Measurements from ENCODE around the gene USP25. TPM values are rescaled to one million over a fixed set of nuclear protein-coding genes. Genes with fewer than 3 reads are reported as not detected.
A peak's percentile ranks its signal among the peaks of the same experiment; 100 is the strongest.

The USP25 gene
- total and polyA plus RNA-seq, 10 donors = 9.3 to 62.2 (median 48.2) TPM

GRCh38 chr21:15820852-15821379, 91.1 kb downstream of the USP25 start:
- no peak overlapping the region for H3K27ac ChIP-seq

GRCh38 chr21:15823486-15824150, 93.8 kb downstream of the USP25 start:
- Histone ChIP-seq H3K27ac (peak overlapping the region in 2 of 8 donors; percentile 1 to 31), H3K4me1 (peaks cover 0 to 34% (median 3%) of the 10 kb centered on the region in 6 donors), H3K4me3 (no peak overlapping the region), H3K9me3 (no peaks in the 10 kb centered on the region), H3K27me3 (replicated peaks in 1 of 7) (no peaks in the 10 kb centered on the region), H3K36me3 (peaks cover 3 to 67% (median 11%) of the 10 kb centered on the region in 6 donors)
- intact Hi-C loops (cut with DNase I; ENCODE audit: low total_unique reads) = loop anchor here (10.0 kb wide), 1 partner anchor 89 kb away; no protein-coding TSS in a partner anchor
- no peak for DNase-seq
- WGBS, 5 donors = 67 to 85% (median 78%) methylated on average over 4 of the region's 4 CpGs
- TF ChIP-seq POLR2AphosphoS5 (IDR thresholded peaks at IDR 0.05) (no peak), POLR2A (IDR thresholded peaks at IDR 0.05) (no peak)
- TF ChIP-seq, protein P1, sequence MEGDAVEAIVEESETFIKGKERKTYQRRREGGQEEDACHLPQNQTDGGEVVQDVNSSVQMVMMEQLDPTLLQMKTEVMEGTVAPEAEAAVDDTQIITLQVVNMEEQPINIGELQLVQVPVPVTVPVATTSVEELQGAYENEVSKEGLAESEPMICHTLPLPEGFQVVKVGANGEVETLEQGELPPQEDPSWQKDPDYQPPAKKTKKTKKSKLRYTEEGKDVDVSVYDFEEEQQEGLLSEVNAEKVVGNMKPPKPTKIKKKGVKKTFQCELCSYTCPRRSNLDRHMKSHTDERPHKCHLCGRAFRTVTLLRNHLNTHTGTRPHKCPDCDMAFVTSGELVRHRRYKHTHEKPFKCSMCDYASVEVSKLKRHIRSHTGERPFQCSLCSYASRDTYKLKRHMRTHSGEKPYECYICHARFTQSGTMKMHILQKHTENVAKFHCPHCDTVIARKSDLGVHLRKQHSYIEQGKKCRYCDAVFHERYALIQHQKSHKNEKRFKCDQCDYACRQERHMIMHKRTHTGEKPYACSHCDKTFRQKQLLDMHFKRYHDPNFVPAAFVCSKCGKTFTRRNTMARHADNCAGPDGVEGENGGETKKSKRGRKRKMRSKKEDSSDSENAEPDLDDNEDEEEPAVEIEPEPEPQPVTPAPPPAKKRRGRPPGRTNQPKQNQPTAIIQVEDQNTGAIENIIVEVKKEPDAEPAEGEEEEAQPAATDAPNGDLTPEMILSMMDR (IDR thresholded peaks at IDR 0.05 in 8 of 11, conservative IDR thresholded peaks at IDR 0.05 in 3 of 11) = no peak

More at GRCh38 chr21:15820852-15821379, 91.1 kb downstream of the USP25 start:
- TF ChIP-seq, protein P1 (IDR thresholded peaks at IDR 0.05 in 8 of 11, conservative IDR thresholded peaks at IDR 0.05 in 3 of 11) = no peak
- TF ChIP-seq POLR2A (IDR thresholded peaks at IDR 0.05) = no peak
- no peak for TF ChIP-seq POLR2AphosphoS5 (IDR thresholded peaks at IDR 0.05)
- peaks cover 0 to 72% (median 5%) of the 10 kb centered on the region in 6 donors for H3K36me3 ChIP-seq
- 86 to 91% (median 90%) methylated on average over 3 of the region's 3 CpGs for WGBS, 5 donors
- H3K9me3 ChIP-seq = no peaks in the 10 kb centered on the region
- no peak for DNase-seq
- peaks cover 0 to 30% (median 3%) of the 10 kb centered on the region in 6 donors for H3K4me1 ChIP-seq
- intact Hi-C loops (cut with DNase I; ENCODE audit: low total_unique reads) = loop anchor here (10.0 kb wide), 1 partner anchor 86 kb away; no protein-coding TSS in a partner anchor
- no peaks in the 10 kb centered on the region for H3K27me3 ChIP-seq (replicated peaks in 1 of 7)
- H3K4me3 ChIP-seq = no peak overlapping the region

DNA sequence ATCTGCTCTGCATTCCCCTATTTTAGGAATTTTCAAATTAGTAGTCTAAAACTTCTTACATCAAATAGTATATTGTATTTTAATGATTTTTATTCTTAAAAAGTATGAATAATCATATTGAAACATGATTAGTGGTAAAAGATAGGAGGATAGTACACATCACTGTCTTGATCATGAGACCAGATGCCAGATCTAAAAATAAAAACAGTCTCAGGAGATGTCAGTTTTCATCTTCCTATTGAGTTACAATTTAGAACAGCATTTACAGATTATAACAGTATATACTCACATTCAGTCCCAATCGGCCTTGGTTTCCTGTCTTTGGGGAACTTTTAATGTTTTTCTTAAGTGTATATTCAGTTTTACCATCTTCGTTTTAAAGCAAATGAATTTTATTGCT, 95.9 kb downstream of the USP25 start:
- whole genome bisulfite sequencing, 5 donors = 63 to 75% (median 71%) methylated on average over 2 of the region's 2 CpGs
- peaks cover 0 to 34% (median 3%) of the 10 kb centered on the region in 6 donors for H3K4me1 ChIP-seq
- H3K4me3 ChIP-seq = no peak overlapping the region
- no peaks in the 10 kb centered on the region for H3K9me3 ChIP-seq
- no peak overlapping the region for H3K27ac ChIP-seq
- no peak for DNase-seq
- peaks cover 3 to 69% (median 14%) of the 10 kb centered on the region in 6 donors for H3K36me3 ChIP-seq
- TF ChIP-seq POLR2A (IDR thresholded peaks at IDR 0.05) (no peak), POLR2AphosphoS5 (IDR thresholded peaks at IDR 0.05) (no peak)
- TF ChIP-seq, protein P1 (IDR thresholded peaks at IDR 0.05 in 8 of 11, conservative IDR thresholded peaks at IDR 0.05 in 3 of 11) = no peak
- no peaks in the 10 kb centered on the region for H3K27me3 ChIP-seq (replicated peaks in 1 of 7)
- intact Hi-C loops (cut with DNase I; ENCODE audit: low total_unique reads) = loop anchor here (10.0 kb wide), 1 partner anchor 91 kb away; no protein-coding TSS in a partner anchor
